GM23338 (cell line): Measurements from ENCODE around the gene GPR108. TPM values are rescaled to one million over a fixed set of nuclear protein-coding genes. Genes with fewer than 3 reads are reported as not detected.

Experiments
- ATAC-seq: fragments of 200-7000 bp; cut with Tn5 transposase; 3 replicates; pipeline ENCODE4 v1.9.1; 2020
- DNase-seq: peaks from one replicate; pipeline ENCODE4 v3.0.0-alpha.2; 2015; ENCODE audit warnings: low spot score
- H2AFZ ChIP-seq: fragments of 200-600 bp; sonication (generic); 2 replicates; pipeline ENCODE4 v1.8.0; 2016; ENCODE audit warnings: antibody characterized with exemption, mild to moderate bottlenecking, moderate library complexity
- H3F3A ChIP-seq: fragments of 200-600 bp; sonication (generic); replicated peaks from 2 replicates; pipeline ENCODE4 v1.8.0; 2017; ENCODE audit warnings: antibody characterized with exemption, mixed run types, low read depth
- H3K27ac ChIP-seq: fragments of 200-600 bp; sonication (generic); 2 replicates; pipeline ENCODE4 v1.6.1; 2016; ENCODE audit warnings: low read depth
- H3K27me3 ChIP-seq: fragments of 200-600 bp; sonication (generic); 2 replicates; pipeline ENCODE4 v1.8.0; 2016; ENCODE audit warnings: mild to moderate bottlenecking, mixed run types, moderate library complexity; ENCODE audit not compliant: insufficient read depth
- H3K36me3 ChIP-seq: fragments of 200-600 bp; sonication (generic); 2 replicates; pipeline ENCODE4 v1.8.0; 2016; ENCODE audit warnings: mild to moderate bottlenecking; ENCODE audit not compliant: insufficient read depth
- H3K4me1 ChIP-seq: fragments of 200-600 bp; sonication (generic); 2 replicates; pipeline ENCODE4 v1.8.0; 2016; ENCODE audit warnings: mild to moderate bottlenecking, moderate library complexity; ENCODE audit not compliant: insufficient read depth
- H3K4me2 ChIP-seq: fragments of 200-600 bp; sonication (generic); 2 replicates; pipeline ENCODE4 v1.7.1; 2017; ENCODE audit warnings: mixed run types
- H3K4me3 ChIP-seq: fragments of 200-600 bp; sonication (generic); 2 replicates; pipeline ENCODE4 v1.6.1; 2016; ENCODE audit warnings: mixed run types
- H3K79me2 ChIP-seq: fragments of 200-600 bp; sonication (generic); replicated peaks from 2 replicates; pipeline ENCODE4 v1.8.0; 2017; ENCODE audit warnings: mild to moderate bottlenecking; ENCODE audit not compliant: insufficient read depth
- H3K9me2 ChIP-seq: fragments of 200-600 bp; sonication (generic); 2 replicates; pipeline ENCODE4 v1.8.0; 2017; ENCODE audit not compliant: insufficient read depth
- H4K20me1 ChIP-seq: fragments of 200-600 bp; sonication (generic); replicated peaks from 2 replicates; pipeline ENCODE4 v1.8.0; 2017; ENCODE audit warnings: mild to moderate bottlenecking; ENCODE audit not compliant: insufficient read depth
- H3K27ac Mint-ChIP-seq: 2 replicates; pipeline ENCODE4 v1.8.0; 2020; ENCODE audit warnings: inconsistent platforms, mild to moderate bottlenecking, moderate library complexity, mixed read lengths
- H3K27me3 Mint-ChIP-seq: 3 replicates; pipeline ENCODE4 v1.8.0; 2022; ENCODE audit warnings: low read depth, mild to moderate bottlenecking, moderate library complexity, mixed read lengths, inconsistent platforms; ENCODE audit not compliant: insufficient read depth, poor library complexity
- H3K36me3 Mint-ChIP-seq: 3 replicates; pipeline ENCODE4 v1.8.0; 2021; ENCODE audit warnings: low read depth, mild to moderate bottlenecking, inconsistent platforms, moderate library complexity, mixed read lengths
- H3K4me1 Mint-ChIP-seq: 3 replicates; pipeline ENCODE4 v1.8.0; 2020; ENCODE audit warnings: mild to moderate bottlenecking, inconsistent platforms, mixed read lengths
- H3K4me3 Mint-ChIP-seq: 3 replicates; pipeline ENCODE4 v1.8.0; 2021; ENCODE audit warnings: moderate library complexity, mild to moderate bottlenecking, inconsistent platforms, mixed read lengths
- H3K9me3 Mint-ChIP-seq: 3 replicates; pipeline ENCODE4 v1.8.0; 2020; ENCODE audit warnings: moderate library complexity, mild to moderate bottlenecking, inconsistent platforms, mixed read lengths
- CREB1 ChIP-seq: fragments of 250-450 bp; sonication (Bioruptor Pico); IDR thresholded peaks from 2 replicates; pipeline ENCODE4 v1.5.0; 2020; ENCODE audit warnings: low read depth, mild to moderate bottlenecking, moderate library complexity
- CTCF ChIP-seq, 2 experiments: fragments of 200-600 bp in 1 of 2; sonication (generic) in 1 of 2; conservative IDR thresholded peaks; 2 replicates each; pipeline versions ENCODE4 v1.5.1 to v1.6.1; 2016 to 2017; ENCODE audit warnings: antibody characterized with exemption in 2 of 2, low read depth in 2 of 2, mild to moderate bottlenecking in 2 of 2, moderate library complexity in 1 of 2
- ETS1 ChIP-seq: IDR thresholded peaks from 2 replicates; pipeline ENCODE4 v1.6.1; 2016; ENCODE audit warnings: antibody characterized with exemption
- EZH2 ChIP-seq: fragments of 200-600 bp; sonication (generic); IDR thresholded peaks from one replicate; pipeline ENCODE4 v1.8.0; 2017; ENCODE audit warnings: antibody characterized with exemption, mild to moderate bottlenecking, low read depth; ENCODE audit not compliant: unreplicated experiment
- JUNB ChIP-seq: IDR thresholded peaks from one replicate; pipeline ENCODE4 v1.6.1; 2016; ENCODE audit warnings: antibody characterized with exemption; ENCODE audit not compliant: unreplicated experiment
- NANOG ChIP-seq: IDR thresholded peaks from 2 replicates; pipeline ENCODE4 v1.6.1; 2016; ENCODE audit warnings: antibody characterized with exemption, borderline replicate concordance
- POLR2AphosphoS5 ChIP-seq: IDR thresholded peaks from 2 replicates; pipeline ENCODE4 v1.6.1; 2016; ENCODE audit warnings: antibody characterized with exemption, low read depth
- STAT1 ChIP-seq: IDR thresholded peaks from one replicate; pipeline ENCODE4 v1.6.1; 2016; ENCODE audit warnings: antibody characterized with exemption; ENCODE audit not compliant: unreplicated experiment
- ZNF114 ChIP-seq: fragments of 250-450 bp; sonication (Bioruptor Pico); IDR thresholded peaks from 2 replicates; pipeline ENCODE4 v1.5.0; 2020; ENCODE audit warnings: mild to moderate bottlenecking, moderate library complexity
- ZNF462 ChIP-seq: fragments of 250-450 bp; sonication (Bioruptor Pico); IDR thresholded peaks from 2 replicates; pipeline ENCODE4 v1.5.0; 2020; ENCODE audit warnings: mild to moderate bottlenecking, moderate library complexity
- polyA plus RNA-seq: library from polyadenylated mRNA; unstranded; fragments of >200 nt; fragmentation: Nextera tagmentation; extraction: Ambion mirVana; gene quantifications from 2 replicates; pipeline ENCODE4 v1.2.1, GENCODE V29; 2016
- total RNA-seq: library from RNA; depleted of rRNA; stranded (reverse); fragments of >200 nt; shearing (Covaris generic); gene quantifications from 2 replicates; pipeline ENCODE4 v1.2.3, GENCODE V29; 2014

Gene GPR108
- total and polyA plus RNA-seq, 2 experiments from 2014 or later, result 44.8 to 57.9 TPM

DNA sequence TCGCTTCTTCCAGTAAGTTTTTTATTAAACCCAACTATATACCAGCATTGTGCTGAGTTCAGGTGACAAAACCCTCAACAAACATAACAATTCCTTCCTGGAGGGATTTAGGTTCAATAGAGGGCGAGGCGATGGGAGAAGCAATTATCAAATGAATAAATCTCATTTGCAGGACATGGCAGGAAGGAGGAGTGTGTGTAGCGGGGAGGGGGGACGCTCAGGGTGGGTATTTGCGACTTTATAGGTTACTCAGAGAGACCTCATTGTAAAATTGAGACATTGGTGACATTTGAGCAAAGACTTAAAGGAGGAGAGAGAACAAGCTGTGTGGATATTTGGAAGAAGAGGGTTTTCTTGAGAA lies 20.8 kb downstream of the GPR108 start:
- Mint-ChIP-seq H3K27me3 (peaks cover 24% of the 10 kb centered on the region), H3K36me3 (peaks cover 31% of the 10 kb centered on the region), H3K4me3 (no peak overlapping the region), H3K4me1 (no peaks in the 10 kb centered on the region; the same call in 2 of the 3 replicates), H3K27ac (no peak overlapping the region), H3K9me3 (peaks cover 75% of the 10 kb centered on the region)
- Histone ChIP-seq H3K27ac (no peak overlapping the region), H3K4me3 (no peak overlapping the region), H3F3A (peaks cover 8% of the 10 kb centered on the region), H3K4me1 (no peaks in the 10 kb centered on the region; the same call in 1 of the 2 replicates), H3K79me2 (no peaks in the 10 kb centered on the region), H3K4me2 (no peak overlapping the region), H3K36me3 (no peaks in the 10 kb centered on the region), H3K9me2 (no peaks in the 10 kb centered on the region), H2AFZ (no peak overlapping the region), H4K20me1 (no peaks in the 10 kb centered on the region), H3K27me3 (peaks cover under 1% of the 10 kb centered on the region; the same call in 1 of the 2 replicates)
- TF ChIP-seq ZNF114 (CRISPR knock-in tag) (no peak), POLR2AphosphoS5 (no peak), JUNB (no peak), EZH2 (no peak), NANOG (no peak), CREB1 (no peak), ETS1 (no peak), STAT1 (no peak), CTCF (conservative IDR thresholded peaks at IDR 0.05; ENCODE audit: low read depth in 2 of 2) (no peak), ZNF462 (no peak)
- DNase-seq, result no peak
- no peak for ATAC-seq
